Esophagus muscularis mucosa (tissue), 3 donors: Measurements from ENCODE around the gene TNNT3.

Experiments used
- POLR2A ChIP-seq: fragments of 450-650 bp; IDR thresholded peaks from one replicate; pipeline ENCODE4 v1.6.1; 2017; ENCODE audit warnings: antibody characterized with exemption, moderate library complexity, mild to moderate bottlenecking, low read depth
- POLR2AphosphoS5 ChIP-seq, 2 donors: sonication (generic); formaldehyde crosslinking; IDR thresholded peaks; one replicate each; pipeline ENCODE4 v1.6.1; 2017; ENCODE audit warnings: antibody characterized with exemption in 2 of 2
- TF ChIP-seq, protein P1 (sequence below), 3 experiments: fragments of 200-600 bp in 2 of 3; fragments of 450-650 bp in 1 of 3; sonication (generic) in 2 of 3; IDR thresholded peaks; one replicate each; pipeline ENCODE4 v1.5.1; 2017 to 2019; ENCODE audit warnings: antibody characterized with exemption in 3 of 3, mild to moderate bottlenecking in 2 of 3, moderate library complexity in 1 of 3

DNA sequence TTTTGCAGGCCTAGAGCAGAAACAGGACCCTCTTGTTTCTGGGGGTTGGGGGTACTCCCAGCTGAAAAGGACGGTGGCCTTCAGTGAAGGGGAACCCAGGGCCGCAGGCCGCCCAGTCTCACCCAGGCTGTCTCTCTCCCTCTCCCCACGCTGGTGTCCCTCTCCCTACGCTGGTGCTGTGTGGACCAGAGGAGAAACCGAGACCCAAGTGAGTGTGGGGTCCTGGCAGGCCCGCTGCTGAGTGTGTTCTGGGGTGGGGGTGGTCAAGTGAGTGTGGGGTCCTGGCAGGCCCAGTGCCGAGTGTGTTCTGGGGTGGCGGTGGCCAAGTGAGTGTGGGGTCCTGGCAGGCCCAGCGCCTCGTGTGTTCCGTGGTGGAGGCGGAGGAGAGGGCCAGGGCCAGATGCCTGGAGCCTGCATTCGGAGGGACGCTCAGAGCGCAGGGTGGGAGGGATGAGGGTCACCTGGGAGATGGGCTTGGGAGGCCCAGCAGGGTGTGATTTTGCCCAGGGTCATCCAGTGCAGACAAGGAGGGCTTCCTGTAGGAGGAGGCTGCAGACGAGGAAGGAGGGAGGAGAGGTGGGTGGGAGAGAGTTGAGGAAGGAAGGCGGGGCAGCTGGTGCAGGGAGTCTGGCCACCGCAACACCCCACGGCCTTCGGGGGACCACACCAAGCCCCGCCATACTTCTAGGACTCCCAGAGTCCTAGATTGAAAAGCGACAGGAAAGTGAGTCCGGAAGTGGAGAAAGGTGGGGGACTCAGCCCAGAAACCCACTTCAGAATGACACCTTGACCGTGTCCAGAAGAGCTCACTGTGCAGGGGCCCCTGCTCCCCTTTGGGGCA is 10.3 kb downstream of the TNNT3 start:
- TF ChIP-seq, protein P1, sequence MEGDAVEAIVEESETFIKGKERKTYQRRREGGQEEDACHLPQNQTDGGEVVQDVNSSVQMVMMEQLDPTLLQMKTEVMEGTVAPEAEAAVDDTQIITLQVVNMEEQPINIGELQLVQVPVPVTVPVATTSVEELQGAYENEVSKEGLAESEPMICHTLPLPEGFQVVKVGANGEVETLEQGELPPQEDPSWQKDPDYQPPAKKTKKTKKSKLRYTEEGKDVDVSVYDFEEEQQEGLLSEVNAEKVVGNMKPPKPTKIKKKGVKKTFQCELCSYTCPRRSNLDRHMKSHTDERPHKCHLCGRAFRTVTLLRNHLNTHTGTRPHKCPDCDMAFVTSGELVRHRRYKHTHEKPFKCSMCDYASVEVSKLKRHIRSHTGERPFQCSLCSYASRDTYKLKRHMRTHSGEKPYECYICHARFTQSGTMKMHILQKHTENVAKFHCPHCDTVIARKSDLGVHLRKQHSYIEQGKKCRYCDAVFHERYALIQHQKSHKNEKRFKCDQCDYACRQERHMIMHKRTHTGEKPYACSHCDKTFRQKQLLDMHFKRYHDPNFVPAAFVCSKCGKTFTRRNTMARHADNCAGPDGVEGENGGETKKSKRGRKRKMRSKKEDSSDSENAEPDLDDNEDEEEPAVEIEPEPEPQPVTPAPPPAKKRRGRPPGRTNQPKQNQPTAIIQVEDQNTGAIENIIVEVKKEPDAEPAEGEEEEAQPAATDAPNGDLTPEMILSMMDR (IDR thresholded peaks at IDR 0.05), result no peak
- TF ChIP-seq POLR2A (no peak), POLR2AphosphoS5 (IDR thresholded peaks at IDR 0.05) (no peak)
